ENCODE measurements around the gene PNO1.

DNA sequence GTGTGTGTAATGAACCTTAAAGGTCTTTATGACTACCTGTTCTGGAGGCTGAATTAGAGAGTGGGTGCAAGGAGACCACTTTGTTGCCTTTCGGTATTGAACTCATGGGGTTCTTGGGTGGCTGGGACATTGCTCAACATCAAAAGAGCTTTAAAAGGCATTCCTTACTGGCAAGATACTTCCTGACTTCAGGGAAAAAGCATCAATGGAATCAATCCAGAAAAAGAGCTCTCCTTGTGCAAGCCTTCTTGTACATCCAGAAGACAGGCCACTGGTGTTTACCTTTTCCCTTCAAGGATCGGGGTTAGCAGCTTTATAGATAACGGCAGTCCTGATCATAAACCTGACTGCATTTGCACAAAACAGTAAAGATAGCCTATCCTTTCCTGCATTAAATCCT lies 9.5 kb downstream of the PNO1 start:
- TF ChIP-seq TCF7L2 (IDR thresholded peaks at IDR 0.05; ENCODE audit: borderline replicate concordance, low read depth, low read length) = no peak
- TF ChIP-seq, protein P1, sequence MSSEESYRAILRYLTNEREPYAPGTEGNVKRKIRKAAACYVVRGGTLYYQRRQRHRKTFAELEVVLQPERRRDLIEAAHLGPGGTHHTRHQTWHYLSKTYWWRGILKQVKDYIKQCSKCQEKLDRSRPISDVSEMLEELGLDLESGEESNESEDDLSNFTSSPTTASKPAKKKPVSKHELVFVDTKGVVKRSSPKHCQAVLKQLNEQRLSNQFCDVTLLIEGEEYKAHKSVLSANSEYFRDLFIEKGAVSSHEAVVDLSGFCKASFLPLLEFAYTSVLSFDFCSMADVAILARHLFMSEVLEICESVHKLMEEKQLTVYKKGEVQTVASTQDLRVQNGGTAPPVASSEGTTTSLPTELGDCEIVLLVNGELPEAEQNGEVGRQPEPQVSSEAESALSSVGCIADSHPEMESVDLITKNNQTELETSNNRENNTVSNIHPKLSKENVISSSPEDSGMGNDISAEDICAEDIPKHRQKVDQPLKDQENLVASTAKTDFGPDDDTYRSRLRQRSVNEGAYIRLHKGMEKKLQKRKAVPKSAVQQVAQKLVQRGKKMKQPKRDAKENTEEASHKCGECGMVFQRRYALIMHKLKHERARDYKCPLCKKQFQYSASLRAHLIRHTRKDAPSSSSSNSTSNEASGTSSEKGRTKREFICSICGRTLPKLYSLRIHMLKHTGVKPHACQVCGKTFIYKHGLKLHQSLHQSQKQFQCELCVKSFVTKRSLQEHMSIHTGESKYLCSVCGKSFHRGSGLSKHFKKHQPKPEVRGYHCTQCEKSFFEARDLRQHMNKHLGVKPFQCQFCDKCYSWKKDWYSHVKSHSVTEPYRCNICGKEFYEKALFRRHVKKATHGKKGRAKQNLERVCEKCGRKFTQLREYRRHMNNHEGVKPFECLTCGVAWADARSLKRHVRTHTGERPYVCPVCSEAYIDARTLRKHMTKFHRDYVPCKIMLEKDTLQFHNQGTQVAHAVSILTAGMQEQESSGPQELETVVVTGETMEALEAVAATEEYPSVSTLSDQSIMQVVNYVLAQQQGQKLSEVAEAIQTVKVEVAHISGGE (tag by site-specific recombination; conservative IDR thresholded peaks at IDR 0.05; ENCODE audit: low read depth) = no peak
